HL-60 (cell line): Measurements from ENCODE around the gene C1QTNF7.

ENCODE experiments used
- CTCF ChIP-seq: IDR thresholded peaks from one replicate; pipeline ENCODE4 v1.5.1; 2011; ENCODE audit warnings: low read length, control low read depth, inconsistent platforms; ENCODE audit not compliant: insufficient read depth
- POLR2AphosphoS5 ChIP-seq: IDR thresholded peaks from 2 replicates; pipeline ENCODE4 v1.6.1; 2012; ENCODE audit warnings: low read depth
- REST ChIP-seq: IDR thresholded peaks from 2 replicates; pipeline ENCODE4 v1.6.1; 2012; ENCODE audit warnings: low read depth; ENCODE audit not compliant: insufficient replicate concordance

- TF ChIP-seq CTCF (no peak), REST (no peak), POLR2AphosphoS5 (no peak)
Measured at GRCh38 chr4:15438939-15439524, 11.2 kb downstream of the C1QTNF7 start.
